WTC11 (cell line): Measurements from ENCODE around the gene KCND3.

Source experiments
- ATF2 ChIP-seq: sonication (generic); formaldehyde crosslinking; IDR thresholded peaks from 2 replicates; pipeline ENCODE4 v1.8.1; 2022; ENCODE audit warnings: low read depth, missing genetic modification reagents, borderline replicate concordance
- CTCF ChIP-seq: fragments of 200-600 bp; IDR thresholded peaks from 2 replicates; pipeline ENCODE4 v1.8.0; 2022; ENCODE audit warnings: antibody characterized with exemption
- ETV6 ChIP-seq: sonication (generic); formaldehyde crosslinking; IDR thresholded peaks from 2 replicates; pipeline ENCODE4 v1.8.1; 2022; ENCODE audit warnings: mild to moderate bottlenecking, missing genetic modification reagents
- RORB ChIP-seq: fragments of 250-450 bp; sonication (Bioruptor Pico); IDR thresholded peaks from 2 replicates; pipeline ENCODE4 v1.9.0; 2021; ENCODE audit warnings: mild to moderate bottlenecking
- USF1 ChIP-seq: sonication (generic); formaldehyde crosslinking; IDR thresholded peaks from 2 replicates; pipeline ENCODE4 v1.8.0; 2022; ENCODE audit warnings: mild to moderate bottlenecking, missing genetic modification reagents
- ZNF263 ChIP-seq: sonication (generic); formaldehyde crosslinking; IDR thresholded peaks from 2 replicates; pipeline ENCODE4 v1.8.1; 2022; ENCODE audit warnings: low read depth, mild to moderate bottlenecking, moderate library complexity, missing genetic modification reagents
- ZNF317 ChIP-seq: sonication (generic); formaldehyde crosslinking; IDR thresholded peaks from 2 replicates; pipeline ENCODE4 v1.8.1; 2023; ENCODE audit warnings: low read depth, mild to moderate bottlenecking, moderate library complexity, missing genetic modification reagents, borderline replicate concordance
- ZNF512 ChIP-seq: sonication (generic); formaldehyde crosslinking; IDR thresholded peaks from 2 replicates; pipeline ENCODE4 v1.8.1; 2022; ENCODE audit warnings: missing genetic modification reagents, borderline replicate concordance

GRCh38 chr1:111870181-111870580, 119.3 kb downstream of the KCND3 start:
- no peak for TF ChIP-seq USF1 (CRISPR knock-in tag)
- no peak for TF ChIP-seq CTCF
- no peak for TF ChIP-seq ETV6 (CRISPR knock-in tag)
- no peak for TF ChIP-seq ZNF317 (CRISPR knock-in tag)
- no peak for TF ChIP-seq ZNF512
- TF ChIP-seq ZNF263 (CRISPR knock-in tag): no peak
- no peak for TF ChIP-seq RORB (CRISPR knock-in tag)
- TF ChIP-seq ATF2 (CRISPR knock-in tag): no peak
